ENCODE data around the gene PRM3. TPM values are rescaled to one million over a fixed set of nuclear protein-coding genes. Genes with fewer than 3 reads are reported as not detected.
A peak's percentile ranks its signal among the peaks of the same experiment; 100 is the strongest.

PRM3 gene
- total RNA-seq, 1 experiment from 2014 or later: not detected

- H3K4me3 Mint-ChIP-seq: no peak overlapping the region
- no CpG with 5 or more reads among the region's 24 CpGs for WGBS (ENCODE audit: extremely low coverage, insufficient read length, low lambda C conversion rate)
- H2AFZ ChIP-seq (ENCODE audit: low read length): no peak overlapping the region
These were observed 49.1 kb downstream of the PRM3 start for GRCh38 chr16:11224096-11224893.

More at GRCh38 chr16:11224096-11224893, 49.1 kb downstream of the PRM3 start:
- Histone ChIP-seq H3K56ac (ENCODE audit: insufficient read length, low read depth, low read length) (no peak overlapping the region), H3K14ac (ENCODE audit: insufficient read depth, low read length) (no peak overlapping the region), H3K4ac (ENCODE audit: low read depth, low read length) (no peak overlapping the region), H3K4me1 (ENCODE audit: insufficient read depth, low read length) (no peaks in the 10 kb centered on the region), H2BK5ac (ENCODE audit: insufficient read length, low read length) (no peak overlapping the region), H4K8ac (replicated peaks; ENCODE audit: insufficient read length, low read depth, low read length) (no peak overlapping the region), H3K79me1 (ENCODE audit: insufficient read depth, low read depth, low read length, poor library complexity, severe bottlenecking) (no peaks in the 10 kb centered on the region), H3K23me2 (ENCODE audit: insufficient read length, low read depth, low read length, poor library complexity, severe bottlenecking) (no peaks in the 10 kb centered on the region), H3K79me2 (ENCODE audit: insufficient read depth, low read length) (no peaks in the 10 kb centered on the region), H3K4me2 (ENCODE audit: insufficient read depth, insufficient read length, low read length) (no peak overlapping the region), H4K91ac (ENCODE audit: insufficient read length, low read depth, low read length) (no peak overlapping the region), H4K5ac (ENCODE audit: insufficient read length, low read depth, low read length) (no peak overlapping the region), H3K9me3 (ENCODE audit: control insufficient read depth, low read depth, low read length) (peaks cover 2% of the 10 kb centered on the region), H2BK15ac (ENCODE audit: low read depth, low read length) (no peak overlapping the region), H2BK12ac (ENCODE audit: insufficient read length, low read depth, low read length) (no peak overlapping the region), H2BK20ac (ENCODE audit: low read depth, low read length, poor library complexity, severe bottlenecking) (no peak overlapping the region), H2BK120ac (ENCODE audit: low read depth, low read length, poor library complexity, severe bottlenecking) (no peak overlapping the region), H3K27me3 (ENCODE audit: insufficient read depth, low read length) (no peaks in the 10 kb centered on the region), H3K27ac (ENCODE audit: insufficient read length, low read depth, low read length) (no peak overlapping the region), H2AK5ac (ENCODE audit: insufficient read length, low read length) (no peak overlapping the region), H3T11ph (ENCODE audit: low read length) (no peak overlapping the region), H3K9ac (ENCODE audit: extremely low read depth, insufficient read length, low read length) (no peak overlapping the region), H3K23ac (ENCODE audit: insufficient read length, low read depth, low read length) (no peak overlapping the region), H4K20me1 (ENCODE audit: control insufficient read depth, insufficient read depth, insufficient read length) (no peaks in the 10 kb centered on the region), H3K18ac (ENCODE audit: insufficient read length, low read depth, low read length) (no peak overlapping the region)
- TF ChIP-seq, protein P1, sequence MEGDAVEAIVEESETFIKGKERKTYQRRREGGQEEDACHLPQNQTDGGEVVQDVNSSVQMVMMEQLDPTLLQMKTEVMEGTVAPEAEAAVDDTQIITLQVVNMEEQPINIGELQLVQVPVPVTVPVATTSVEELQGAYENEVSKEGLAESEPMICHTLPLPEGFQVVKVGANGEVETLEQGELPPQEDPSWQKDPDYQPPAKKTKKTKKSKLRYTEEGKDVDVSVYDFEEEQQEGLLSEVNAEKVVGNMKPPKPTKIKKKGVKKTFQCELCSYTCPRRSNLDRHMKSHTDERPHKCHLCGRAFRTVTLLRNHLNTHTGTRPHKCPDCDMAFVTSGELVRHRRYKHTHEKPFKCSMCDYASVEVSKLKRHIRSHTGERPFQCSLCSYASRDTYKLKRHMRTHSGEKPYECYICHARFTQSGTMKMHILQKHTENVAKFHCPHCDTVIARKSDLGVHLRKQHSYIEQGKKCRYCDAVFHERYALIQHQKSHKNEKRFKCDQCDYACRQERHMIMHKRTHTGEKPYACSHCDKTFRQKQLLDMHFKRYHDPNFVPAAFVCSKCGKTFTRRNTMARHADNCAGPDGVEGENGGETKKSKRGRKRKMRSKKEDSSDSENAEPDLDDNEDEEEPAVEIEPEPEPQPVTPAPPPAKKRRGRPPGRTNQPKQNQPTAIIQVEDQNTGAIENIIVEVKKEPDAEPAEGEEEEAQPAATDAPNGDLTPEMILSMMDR (conservative IDR thresholded peaks at IDR 0.05): no peak
- Mint-ChIP-seq H3K36me3 (ENCODE audit: insufficient read depth in 1 of 3, low read depth in 3 of 3) (peaks cover 0 to under 1% (median under 1%) of the 10 kb centered on the region in 3 experiments; a peak in 2 of 7 replicates), H3K9me3 (peaks cover under 1 to 1% of the 10 kb centered on the region in 2 experiments; a peak in 3 of 5 replicates), H3K27ac (peak overlapping the region in 1 of 3 experiments; percentile 97; a peak in 1 of 7 replicates), H3K27me3 (ENCODE audit: low read depth) (peaks cover 6% of the 10 kb centered on the region; the same call in 1 of the 2 replicates), H3K4me1 (0 out of 4 replicates have a peak, but pooled peaks cover 2 to 5% of the 10 kb centered on the region in 2 experiments)
- peak; percentile 81 for DNase-seq

Small RNA genes within 50 kb of the gene (microRNA-seq; reads per million reads assigned to microRNA genes)
- gene MIR548H2 (ENCODE audit: borderline microRNAs expressed): not detected

Other genes with a start within 250 kb of the PRM3 start
- gene SOCS1, start 17.4 kb downstream of the PRM3 start, total RNA-seq (2021): 11.0 and 11.5 TPM in 2 replicates
- gene TNP2, start 4.3 kb downstream of the PRM3 start, total RNA-seq (2021): not detected in 2 replicates
- not detected in 2 replicates for gene PRM2, start 2.9 kb upstream of the PRM3 start, total RNA-seq (2021)
- gene PRM1, start 7.7 kb upstream of the PRM3 start, total RNA-seq (2021): not detected in 2 replicates
- gene RMI2, start 71.8 kb upstream of the PRM3 start, total RNA-seq (2021): 55.7 and 57.6 TPM in 2 replicates

All from H9 (cell line).